Naive B cell (primary cell): Measurements from ENCODE around the gene TLR7. TPM values are rescaled to one million over a fixed set of nuclear protein-coding genes. Genes with fewer than 3 reads are reported as not detected.

Experiments used
- ATAC-seq, 2 donors: fragments of 150-1000 bp; cut with Tn5 transposase; 2 replicates each; pipeline ENCODE4 v1.10.0; 2021; ENCODE audit warnings: low read depth in 2 of 2, mild to moderate bottlenecking in 2 of 2, moderate library complexity in 2 of 2
- DNase-seq: peaks from one replicate; pipeline ENCODE4 v3.0.0; 2022
- H3K27ac Mint-ChIP-seq, 6 donors: one replicate each; pipeline ENCODE4 v1.8.0; 2020 to 2022; ENCODE audit warnings: mild to moderate bottlenecking in 6 of 6, mixed read lengths in 6 of 6, moderate library complexity in 5 of 6, inconsistent platforms in 2 of 6
- H3K27me3 Mint-ChIP-seq, 3 donors: one replicate each; pipeline ENCODE4 v1.8.0; 2021 to 2022; ENCODE audit warnings: mixed read lengths in 3 of 3, mild to moderate bottlenecking in 1 of 3
- H3K36me3 Mint-ChIP-seq, 2 donors: one replicate each; pipeline ENCODE4 v1.8.0; 2020 to 2022; ENCODE audit warnings: mixed read lengths in 2 of 2, inconsistent platforms in 1 of 2, mild to moderate bottlenecking in 1 of 2
- H3K4me1 Mint-ChIP-seq, 3 donors: one replicate each; pipeline ENCODE4 v1.8.0; 2020 to 2022; ENCODE audit warnings: mixed read lengths in 3 of 3, inconsistent platforms in 1 of 3, mild to moderate bottlenecking in 1 of 3, moderate library complexity in 1 of 3
- H3K4me3 Mint-ChIP-seq, 8 donors: one replicate each; pipeline ENCODE4 v1.8.0; 2020 to 2022; ENCODE audit warnings: mild to moderate bottlenecking in 8 of 8, mixed read lengths in 8 of 8, moderate library complexity in 8 of 8, inconsistent platforms in 2 of 8
- H3K9me3 Mint-ChIP-seq, 7 donors: one replicate each; pipeline ENCODE4 v1.8.0; 2020 to 2022; ENCODE audit warnings: mixed read lengths in 7 of 7, mild to moderate bottlenecking in 5 of 7, inconsistent platforms in 2 of 7, moderate library complexity in 1 of 7
- polyA plus RNA-seq, 6 donors: library from polyadenylated mRNA; unstranded; fragments of 300-500 nt; fragmentation: Illumina TruSeq; gene quantifications; one replicate each; pipeline ENCODE4 v1.2.3, GENCODE V29; 2021; ENCODE audit warnings: low read depth in 6 of 6

The TLR7 gene
- polyA plus RNA-seq, 6 donors from 2014 or later, result 7.4 to 50.2 (median 30.3) TPM

DNA sequence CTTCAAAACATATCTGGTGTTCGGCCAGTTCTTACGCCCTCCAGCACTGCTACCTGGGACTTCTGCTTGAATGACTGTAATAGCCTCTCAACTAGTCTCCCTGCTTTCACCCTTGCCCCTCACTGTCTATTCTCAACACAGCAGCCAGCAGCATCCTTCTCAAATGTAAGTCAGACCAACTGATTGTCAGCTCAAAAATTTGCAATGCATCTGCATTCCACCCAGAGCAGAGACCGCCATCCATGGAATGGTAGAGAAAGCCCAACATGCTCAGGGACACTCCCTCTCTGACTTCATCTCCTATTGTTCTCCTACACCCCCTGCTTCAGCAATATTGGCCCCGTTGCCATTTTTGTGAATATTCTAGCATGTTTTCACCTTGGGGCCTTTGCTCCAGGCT, 5.9 kb downstream of the TLR7 start:
- no peak for ATAC-seq

DNA sequence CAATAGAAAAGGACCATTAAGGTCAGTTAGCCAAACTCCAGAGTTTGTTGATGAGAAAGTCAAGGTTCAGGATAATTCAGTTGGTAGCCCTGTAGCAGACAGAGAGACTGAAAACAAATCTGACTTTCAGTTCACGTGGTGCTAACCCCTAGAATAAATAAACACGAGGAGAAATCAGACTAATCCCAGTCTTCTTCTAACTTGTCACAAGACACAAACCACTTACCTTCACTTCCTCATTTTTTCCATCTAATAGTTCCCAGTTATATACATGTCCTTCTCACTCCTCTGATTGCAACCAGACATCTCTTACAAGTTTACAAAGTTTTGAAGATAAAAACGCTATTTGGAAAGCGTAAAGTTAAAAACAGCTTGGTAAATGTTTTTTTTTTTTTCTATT, 7.7 kb downstream of the TLR7 start:
- no peak for DNase-seq

More for the DNA sequence above, 5.9 kb downstream of the TLR7 start:
- Mint-ChIP-seq H3K4me3 (peak overlapping the region in 3 of 8 donors; percentile 21 to 57 (median 22)), H3K4me1 (peaks cover 31 to 60% (median 40%) of the 10 kb centered on the region in 3 donors), H3K36me3 (peaks cover 22 to 31% of the 10 kb centered on the region in 2 donors), H3K27ac (peak overlapping the region; percentile 21 to 76 (median 40)), H3K27me3 (no peaks in the 10 kb centered on the region), H3K9me3 (peaks cover 0 to 16% (median 5%) of the 10 kb centered on the region in 7 donors)
- DNase-seq, result no peak

DNA sequence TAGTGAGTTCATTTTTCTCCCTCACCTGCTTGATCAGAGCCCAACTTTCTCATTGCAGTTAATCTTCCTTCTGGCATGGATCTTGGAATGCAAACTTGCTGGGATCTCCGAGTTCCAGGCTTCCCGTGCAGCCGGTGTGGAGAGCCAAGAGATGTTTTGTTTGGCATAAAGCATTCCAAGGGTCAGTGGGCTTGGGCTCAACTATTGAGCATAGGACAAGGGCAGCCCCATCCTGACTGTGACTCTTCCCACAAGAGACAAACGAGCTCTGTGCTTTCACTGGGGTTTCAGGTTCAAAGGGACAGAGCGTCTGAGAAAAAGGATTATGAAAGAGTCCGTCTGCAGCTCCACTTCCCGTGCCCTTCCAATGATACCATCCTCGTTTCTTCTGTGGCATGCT, 10.5 kb downstream of the TLR7 start:
- peaks cover 21 to 33% (median 31%) of the 10 kb centered on the region in 3 donors for H3K4me1 Mint-ChIP-seq
- H3K27me3 Mint-ChIP-seq, result no peaks in the 10 kb centered on the region
- peaks cover 10 to 23% of the 10 kb centered on the region in 2 donors for H3K36me3 Mint-ChIP-seq
- H3K9me3 Mint-ChIP-seq, result peaks cover 0 to 5% (median 0%) of the 10 kb centered on the region in 7 donors
- DNase-seq (no peak), ATAC-seq (no peak)
- H3K27ac Mint-ChIP-seq, result peak overlapping the region in 2 of 6 donors; percentile 30 to 82
- H3K4me3 Mint-ChIP-seq, result no peak overlapping the region

More for the DNA sequence above, 7.7 kb downstream of the TLR7 start:
- Mint-ChIP-seq H3K4me3 (peak overlapping the region in 6 of 8 donors; percentile 18 to 86 (median 61)), H3K27me3 (no peaks in the 10 kb centered on the region), H3K9me3 (peaks cover 0 to 11% (median 2%) of the 10 kb centered on the region in 7 donors), H3K4me1 (peaks cover 21 to 43% (median 34%) of the 10 kb centered on the region in 3 donors), H3K36me3 (peaks cover 17% of the 10 kb centered on the region in 2 donors), H3K27ac (peak overlapping the region; percentile 14 to 94 (median 69))
- peak; percentile 42 to 48 for ATAC-seq

DNA sequence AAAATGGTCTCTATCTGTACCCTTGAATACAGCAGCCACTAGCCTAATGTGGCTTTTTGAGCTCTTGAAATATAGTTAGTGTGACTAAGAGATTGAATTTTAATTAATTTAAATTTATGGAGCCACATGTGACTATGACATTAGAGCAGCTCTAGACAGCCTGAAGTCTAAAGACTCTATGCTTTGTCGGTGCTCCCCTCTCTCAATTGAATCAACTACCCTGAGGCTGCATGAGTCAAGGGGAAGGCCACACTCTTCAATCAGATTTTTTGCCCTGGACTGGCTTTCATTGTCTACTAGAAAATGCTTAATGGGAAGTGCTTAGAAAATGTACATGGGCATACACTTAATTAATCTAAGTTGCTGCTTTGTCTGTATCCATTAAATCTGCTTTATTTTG, 11.7 kb downstream of the TLR7 start:
- Mint-ChIP-seq H3K4me1 (peaks cover 26 to 32% (median 32%) of the 10 kb centered on the region in 3 donors), H3K4me3 (no peak overlapping the region), H3K9me3 (peaks cover 0 to 11% (median 0%) of the 10 kb centered on the region in 7 donors), H3K27me3 (peaks cover 0 to 5% (median 0%) of the 10 kb centered on the region in 3 donors), H3K36me3 (peaks cover 9 to 14% of the 10 kb centered on the region in 2 donors), H3K27ac (peak overlapping the region in 2 of 6 donors; percentile 21 to 38)
- no peak for DNase-seq
- no peak for ATAC-seq

DNA sequence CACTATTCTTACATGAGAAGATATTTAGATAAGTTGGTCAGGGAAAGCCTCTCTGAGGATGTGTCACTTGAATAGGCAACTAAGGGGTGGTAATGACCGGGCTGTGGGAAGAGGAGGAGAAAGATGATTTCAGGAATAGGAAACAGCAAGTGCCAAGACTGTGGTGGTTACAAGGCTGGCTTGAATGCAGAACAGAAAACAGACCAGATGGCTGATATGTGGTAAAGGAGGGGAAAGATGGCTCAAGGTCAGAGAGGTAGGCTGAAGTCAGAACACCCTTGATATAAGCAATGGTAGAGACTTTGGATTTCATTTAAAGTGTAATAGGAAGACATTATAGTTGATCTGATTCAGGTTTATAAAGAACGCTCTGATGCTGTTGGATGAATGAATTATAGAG, 15.0 kb downstream of the TLR7 start:
- H3K4me3 Mint-ChIP-seq, result no peak overlapping the region
- ATAC-seq (no peak), DNase-seq (no peak)
- peaks cover 0 to 13% (median 0%) of the 10 kb centered on the region in 7 donors for H3K9me3 Mint-ChIP-seq
- H3K4me1 Mint-ChIP-seq, result peaks cover 17 to 31% (median 24%) of the 10 kb centered on the region in 3 donors
- H3K27me3 Mint-ChIP-seq, result peaks cover 0 to 8% (median 0%) of the 10 kb centered on the region in 3 donors
- peaks cover 20 to 35% of the 10 kb centered on the region in 2 donors for H3K36me3 Mint-ChIP-seq
- H3K27ac Mint-ChIP-seq, result peak overlapping the region in 4 of 6 donors; percentile 6 to 45 (median 44)

DNA sequence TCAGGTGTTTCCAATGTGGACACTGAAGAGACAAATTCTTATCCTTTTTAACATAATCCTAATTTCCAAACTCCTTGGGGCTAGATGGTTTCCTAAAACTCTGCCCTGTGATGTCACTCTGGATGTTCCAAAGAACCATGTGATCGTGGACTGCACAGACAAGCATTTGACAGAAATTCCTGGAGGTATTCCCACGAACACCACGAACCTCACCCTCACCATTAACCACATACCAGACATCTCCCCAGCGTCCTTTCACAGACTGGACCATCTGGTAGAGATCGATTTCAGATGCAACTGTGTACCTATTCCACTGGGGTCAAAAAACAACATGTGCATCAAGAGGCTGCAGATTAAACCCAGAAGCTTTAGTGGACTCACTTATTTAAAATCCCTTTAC, 18.6 kb downstream of the TLR7 start:
- H3K4me3 Mint-ChIP-seq, result no peak overlapping the region
- peaks cover 19 to 41% (median 32%) of the 10 kb centered on the region in 3 donors for H3K4me1 Mint-ChIP-seq
- ATAC-seq (no peak), DNase-seq (no peak)
- H3K27me3 Mint-ChIP-seq, result peaks cover 0 to 8% (median 0%) of the 10 kb centered on the region in 3 donors
- H3K36me3 Mint-ChIP-seq, result peaks cover 20 to 35% of the 10 kb centered on the region in 2 donors
- peaks cover 0 to 16% (median 0%) of the 10 kb centered on the region in 7 donors for H3K9me3 Mint-ChIP-seq
- H3K27ac Mint-ChIP-seq, result peak overlapping the region in 1 of 6 donors; percentile 69

DNA sequence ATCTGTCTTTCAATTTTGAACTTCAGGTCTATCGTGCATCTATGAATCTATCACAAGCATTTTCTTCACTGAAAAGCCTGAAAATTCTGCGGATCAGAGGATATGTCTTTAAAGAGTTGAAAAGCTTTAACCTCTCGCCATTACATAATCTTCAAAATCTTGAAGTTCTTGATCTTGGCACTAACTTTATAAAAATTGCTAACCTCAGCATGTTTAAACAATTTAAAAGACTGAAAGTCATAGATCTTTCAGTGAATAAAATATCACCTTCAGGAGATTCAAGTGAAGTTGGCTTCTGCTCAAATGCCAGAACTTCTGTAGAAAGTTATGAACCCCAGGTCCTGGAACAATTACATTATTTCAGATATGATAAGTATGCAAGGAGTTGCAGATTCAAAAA, 19.7 kb downstream of the TLR7 start:
- H3K36me3 Mint-ChIP-seq, result peaks cover 20 to 35% of the 10 kb centered on the region in 2 donors
- H3K4me3 Mint-ChIP-seq, result no peak overlapping the region
- no peak overlapping the region for H3K27ac Mint-ChIP-seq
- no peak for DNase-seq
- peaks cover 0 to 8% (median 0%) of the 10 kb centered on the region in 3 donors for H3K27me3 Mint-ChIP-seq
- H3K9me3 Mint-ChIP-seq, result peaks cover 0 to 18% (median 0%) of the 10 kb centered on the region in 7 donors
- no peak for ATAC-seq
- peaks cover 28 to 51% (median 31%) of the 10 kb centered on the region in 3 donors for H3K4me1 Mint-ChIP-seq

DNA sequence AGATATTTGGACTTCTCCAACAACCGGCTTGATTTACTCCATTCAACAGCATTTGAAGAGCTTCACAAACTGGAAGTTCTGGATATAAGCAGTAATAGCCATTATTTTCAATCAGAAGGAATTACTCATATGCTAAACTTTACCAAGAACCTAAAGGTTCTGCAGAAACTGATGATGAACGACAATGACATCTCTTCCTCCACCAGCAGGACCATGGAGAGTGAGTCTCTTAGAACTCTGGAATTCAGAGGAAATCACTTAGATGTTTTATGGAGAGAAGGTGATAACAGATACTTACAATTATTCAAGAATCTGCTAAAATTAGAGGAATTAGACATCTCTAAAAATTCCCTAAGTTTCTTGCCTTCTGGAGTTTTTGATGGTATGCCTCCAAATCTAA, 20.3 kb downstream of the TLR7 start:
- peak overlapping the region in 1 of 6 donors; percentile 34 for H3K27ac Mint-ChIP-seq
- peaks cover 15 to 35% of the 10 kb centered on the region in 2 donors for H3K36me3 Mint-ChIP-seq
- peaks cover 26 to 49% (median 29%) of the 10 kb centered on the region in 3 donors for H3K4me1 Mint-ChIP-seq
- H3K9me3 Mint-ChIP-seq, result peaks cover 0 to 19% (median 2%) of the 10 kb centered on the region in 7 donors
- no peak for ATAC-seq
- no peak for DNase-seq
- H3K27me3 Mint-ChIP-seq, result peaks cover 0 to 8% (median 0%) of the 10 kb centered on the region in 3 donors
- H3K4me3 Mint-ChIP-seq, result no peak overlapping the region

DNA sequence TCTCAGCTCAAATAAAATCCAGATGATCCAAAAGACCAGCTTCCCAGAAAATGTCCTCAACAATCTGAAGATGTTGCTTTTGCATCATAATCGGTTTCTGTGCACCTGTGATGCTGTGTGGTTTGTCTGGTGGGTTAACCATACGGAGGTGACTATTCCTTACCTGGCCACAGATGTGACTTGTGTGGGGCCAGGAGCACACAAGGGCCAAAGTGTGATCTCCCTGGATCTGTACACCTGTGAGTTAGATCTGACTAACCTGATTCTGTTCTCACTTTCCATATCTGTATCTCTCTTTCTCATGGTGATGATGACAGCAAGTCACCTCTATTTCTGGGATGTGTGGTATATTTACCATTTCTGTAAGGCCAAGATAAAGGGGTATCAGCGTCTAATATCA, 20.9 kb downstream of the TLR7 start:
- peaks cover 0 to 8% (median 0%) of the 10 kb centered on the region in 3 donors for H3K27me3 Mint-ChIP-seq
- H3K4me3 Mint-ChIP-seq, result peak overlapping the region in 1 of 8 donors; percentile 25
- ATAC-seq (no peak), DNase-seq (no peak)
- H3K4me1 Mint-ChIP-seq, result peaks cover 30 to 52% (median 30%) of the 10 kb centered on the region in 3 donors
- H3K36me3 Mint-ChIP-seq, result peaks cover 14 to 34% of the 10 kb centered on the region in 2 donors
- H3K27ac Mint-ChIP-seq, result peak overlapping the region in 3 of 6 donors; percentile 15 to 62 (median 39)
- H3K9me3 Mint-ChIP-seq, result peaks cover 0 to 21% (median 3%) of the 10 kb centered on the region in 7 donors

DNA sequence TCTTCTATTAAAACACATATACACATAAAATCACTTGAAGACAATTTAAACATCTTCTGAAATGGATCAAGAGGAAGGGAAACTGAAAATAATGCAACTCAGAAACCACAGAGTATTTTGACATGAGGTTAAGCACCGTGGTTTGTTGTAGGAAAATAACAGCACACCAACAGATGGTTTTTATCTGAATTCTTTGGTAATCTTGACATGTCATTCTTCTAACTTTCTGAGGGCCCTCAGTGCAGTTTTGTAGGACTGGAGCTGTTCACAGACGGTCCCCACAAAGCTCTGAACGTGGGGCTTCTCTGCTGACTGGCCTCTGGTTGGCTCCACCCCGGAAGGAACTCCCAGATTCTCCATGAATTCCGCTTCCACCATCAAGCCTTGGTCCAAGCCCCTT, 23.6 kb downstream of the TLR7 start:
- Mint-ChIP-seq H3K4me3 (peak overlapping the region; percentile 42 to 89 (median 80)), H3K27ac (peak overlapping the region; percentile 53 to 95 (median 84)), H3K4me1 (peaks cover 32 to 60% (median 39%) of the 10 kb centered on the region in 3 donors), H3K27me3 (no peaks in the 10 kb centered on the region), H3K36me3 (peaks cover 12 to 13% of the 10 kb centered on the region in 2 donors), H3K9me3 (peaks cover 0 to 16% (median 3%) of the 10 kb centered on the region in 7 donors)
- DNase-seq, result peak; percentile 52
- ATAC-seq, result peak; percentile 77 to 84

DNA sequence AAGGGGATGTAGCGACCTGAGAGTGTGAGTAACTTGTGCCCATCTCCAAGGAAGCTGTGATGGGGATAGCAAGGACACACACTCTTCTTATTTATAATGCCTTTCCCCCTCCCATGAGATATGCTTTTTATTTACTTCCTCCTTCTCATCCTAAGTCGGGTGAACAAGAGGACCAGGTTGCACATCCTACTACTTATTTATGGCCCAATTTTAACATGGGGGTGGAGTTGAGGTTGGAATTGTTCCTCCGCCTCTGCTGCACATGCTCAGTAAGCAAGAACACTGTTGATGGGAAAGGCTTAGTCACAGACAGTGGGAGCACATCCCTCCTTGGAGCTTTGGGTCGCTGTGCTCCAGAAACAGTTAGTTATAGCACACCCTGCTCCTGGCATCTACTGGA, 24.3 kb downstream of the TLR7 start:
- H3K27me3 Mint-ChIP-seq, result no peaks in the 10 kb centered on the region

DNA sequence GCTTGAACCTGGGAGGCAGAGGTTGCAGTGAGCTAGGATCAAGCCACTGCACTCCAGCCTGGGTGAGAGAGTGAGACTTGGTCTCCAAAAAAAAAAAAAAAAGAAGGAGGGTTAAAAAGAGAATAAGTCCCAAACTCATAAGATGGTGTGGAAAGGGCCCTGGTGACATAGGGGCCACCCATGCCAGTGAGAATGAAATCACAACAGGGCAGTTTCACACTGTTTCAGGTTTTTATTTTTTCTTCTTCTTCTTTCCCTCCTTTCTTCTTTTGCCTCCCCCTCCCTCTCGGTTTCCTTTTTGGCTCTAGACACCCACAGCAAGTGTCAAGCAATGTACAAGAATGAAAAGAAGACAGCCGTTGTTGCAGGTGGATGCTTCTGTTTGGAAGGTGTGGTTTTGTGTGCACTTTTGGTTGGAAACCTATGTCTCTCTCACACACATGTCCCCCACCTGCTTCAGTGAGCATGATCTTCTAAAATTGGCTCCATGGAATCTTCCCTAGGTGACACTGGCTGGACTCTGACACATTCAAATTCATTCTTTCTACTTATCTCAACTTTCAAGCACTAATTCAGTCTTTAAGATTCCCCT, 25.1 kb downstream of the TLR7 start:
- H3K9me3 Mint-ChIP-seq, result peaks cover 0 to 8% (median 2%) of the 10 kb centered on the region in 7 donors
- H3K27ac Mint-ChIP-seq, result peak overlapping the region in 5 of 6 donors; percentile 53 to 94 (median 85)
- H3K4me1 Mint-ChIP-seq, result peaks cover 32 to 60% (median 41%) of the 10 kb centered on the region in 3 donors
- H3K36me3 Mint-ChIP-seq, result peaks cover 0 to 4% of the 10 kb centered on the region in 2 donors
- peak overlapping the region in 7 of 8 donors; percentile 19 to 78 (median 73) for H3K4me3 Mint-ChIP-seq
- no peak for DNase-seq
- no peak for ATAC-seq
- H3K27me3 Mint-ChIP-seq, result no peaks in the 10 kb centered on the region

More for the DNA sequence above, 24.3 kb downstream of the TLR7 start:
- H3K36me3 Mint-ChIP-seq, result peaks cover 5 to 6% of the 10 kb centered on the region in 2 donors
- no peak for ATAC-seq
- peaks cover 0 to 13% (median 2%) of the 10 kb centered on the region in 7 donors for H3K9me3 Mint-ChIP-seq
- H3K4me1 Mint-ChIP-seq, result peaks cover 32 to 60% (median 39%) of the 10 kb centered on the region in 3 donors
- peak overlapping the region; percentile 33 to 95 (median 66) for H3K27ac Mint-ChIP-seq
- no peak for DNase-seq
- peak overlapping the region; percentile 42 to 89 (median 80) for H3K4me3 Mint-ChIP-seq

DNA sequence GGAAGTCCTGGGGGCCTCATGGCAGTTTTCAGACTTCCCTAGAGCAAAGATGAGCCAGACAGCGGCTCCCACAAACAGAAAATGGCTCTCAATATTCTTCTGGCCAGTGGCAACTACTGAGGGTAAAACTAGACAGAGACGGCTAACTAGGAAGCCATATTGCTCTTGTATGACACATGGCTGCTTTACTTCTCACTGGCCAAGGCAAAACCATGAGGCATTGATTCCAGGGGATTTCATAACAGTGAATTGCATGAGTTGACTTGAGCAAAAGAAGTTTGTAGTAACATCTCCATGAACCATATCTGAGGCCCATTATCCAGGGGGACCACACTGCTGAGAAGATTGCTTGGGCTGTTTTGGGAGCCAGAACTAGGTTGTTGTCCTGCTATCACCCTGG, 25.8 kb downstream of the TLR7 start:
- Mint-ChIP-seq H3K4me1 (peaks cover 32 to 60% (median 41%) of the 10 kb centered on the region in 3 donors), H3K27ac (peak overlapping the region; percentile 7 to 85 (median 50))

More for the DNA sequence above, 25.8 kb downstream of the TLR7 start:
- Mint-ChIP-seq H3K4me3 (peak overlapping the region in 5 of 8 donors; percentile 50 to 78 (median 74)), H3K9me3 (peaks cover 0 to 8% (median 2%) of the 10 kb centered on the region in 7 donors), H3K36me3 (peaks cover 0 to 4% of the 10 kb centered on the region in 2 donors), H3K27me3 (peaks cover 0 to 2% (median 0%) of the 10 kb centered on the region in 3 donors)
- ATAC-seq, result no peak
- no peak for DNase-seq
